Stomach (tissue), 4 donors: ENCODE data around the gene OR52E5.

ENCODE experiments used
- CTCF ChIP-seq, 7 experiments: fragments of 450-650 bp in 4 of 7; fragments of 200-600 bp in 3 of 7; sonication (generic) in 3 of 7; IDR thresholded peaks; one replicate each; pipeline ENCODE4 v1.5.1; 2016 to 2019; ENCODE audit warnings: antibody characterized with exemption in 7 of 7, control low read depth in 2 of 7, mild to moderate bottlenecking in 1 of 7
- EP300 ChIP-seq: sonication (generic); formaldehyde crosslinking; IDR thresholded peaks from one replicate; pipeline ENCODE4 v1.6.1; 2017; ENCODE audit warnings: antibody characterized with exemption
- POLR2A ChIP-seq, 4 donors: fragments of 450-650 bp; IDR thresholded peaks; one replicate each; pipeline ENCODE4 v1.6.1; 2016; ENCODE audit warnings: antibody characterized with exemption in 4 of 4, control low read depth in 2 of 4, mild to moderate bottlenecking in 1 of 4, moderate library complexity in 1 of 4
- POLR2AphosphoS5 ChIP-seq, 3 donors: sonication (generic); formaldehyde crosslinking; IDR thresholded peaks; one replicate each; pipeline ENCODE4 v1.6.1; 2016; ENCODE audit warnings: antibody characterized with exemption in 3 of 3

GRCh38 chr11:5878564-5878963 is 14.4 kb upstream of the OR52E5 start:
- TF ChIP-seq CTCF (IDR thresholded peaks at IDR 0.05) (no peak), EP300 (no peak), POLR2A (IDR thresholded peaks at IDR 0.05) (no peak), POLR2AphosphoS5 (IDR thresholded peaks at IDR 0.05) (no peak)
